ENCODE results near the gene PPP1R14D.

The PPP1R14D gene

GRCh38 chr15:40775007-40775406 lies 53.5 kb downstream of the PPP1R14D start:
- ChIA-PET CTCF (interaction anchor here (0.9 kb wide), 1 partner anchor 11 kb away, joined by 4 read pairs; no protein-coding TSS in a partner anchor), POLR2A (no interaction called here)
- Histone ChIP-seq H3K36me3 (ENCODE audit: control insufficient read depth in 2 of 2, insufficient read depth in 1 of 2, low read length in 2 of 2) (peaks cover 12 to 63% of the 10 kb centered on the region in 2 experiments; a peak in 2 of 3 replicates), H3K27ac (ENCODE audit: extremely low read depth, low read depth, low read length) (no peak overlapping the region), H3K4me1 (ENCODE audit: control insufficient read depth, insufficient read depth, low read length) (no peaks in the 10 kb centered on the region; the same call in 1 of the 2 replicates), H3K4me3 (ENCODE audit: low read depth, low read length) (no peak overlapping the region), H3K9me3 (ENCODE audit: control insufficient read depth, insufficient read depth, low read depth, low read length) (no peaks in the 10 kb centered on the region)
- no peak for TF ChIP-seq ZNF473 (tag by site-specific recombination; IDR thresholded peaks at IDR 0.05)
- no peak for TF ChIP-seq MZF1 (tag by site-specific recombination; IDR thresholded peaks at IDR 0.05; ENCODE audit: borderline replicate concordance)
- no peak for TF ChIP-seq ZNF391 (tag by site-specific recombination; IDR thresholded peaks at IDR 0.05; ENCODE audit: borderline replicate concordance, low read depth)
- TF ChIP-seq ZNF658 (tag by site-specific recombination; IDR thresholded peaks at IDR 0.05): no peak
- no peak for TF ChIP-seq ZXDB (tag by site-specific recombination; IDR thresholded peaks at IDR 0.05)
- no peak for TF ChIP-seq ZNF311 (tag by site-specific recombination; IDR thresholded peaks at IDR 0.05; ENCODE audit: borderline replicate concordance)
- no peak for TF ChIP-seq SP3 (tag by site-specific recombination; IDR thresholded peaks at IDR 0.05)
- no peak for TF ChIP-seq ZNF785 (tag by site-specific recombination; IDR thresholded peaks at IDR 0.05)
- TF ChIP-seq ZBTB26 (tag by site-specific recombination; optimal IDR thresholded peaks at IDR 0.05): no peak
- no peak for TF ChIP-seq ZNF350 (tag by site-specific recombination; IDR thresholded peaks at IDR 0.05)
- no peak for TF ChIP-seq ZNF549 (tag by site-specific recombination; IDR thresholded peaks at IDR 0.05)
- no peak for TF ChIP-seq ZNF792 (tag by site-specific recombination; IDR thresholded peaks at IDR 0.05)
- TF ChIP-seq ZSCAN30 (tag by site-specific recombination; IDR thresholded peaks at IDR 0.05): no peak
- no peak for TF ChIP-seq IKZF3 (tag by site-specific recombination; IDR thresholded peaks at IDR 0.05)
- TF ChIP-seq ZNF148 (tag by site-specific recombination; IDR thresholded peaks at IDR 0.05; ENCODE audit: borderline replicate concordance): no peak

- TF ChIP-seq ZNF555 (tag by site-specific recombination; conservative IDR thresholded peaks at IDR 0.05) (no peak), ZNF571 (tag by site-specific recombination; IDR thresholded peaks at IDR 0.05) (no peak), ZBTB10 (tag by site-specific recombination; IDR thresholded peaks at IDR 0.05) (no peak), ZNF416 (tag by site-specific recombination; IDR thresholded peaks at IDR 0.05) (no peak), ZSCAN16 (tag by site-specific recombination; IDR thresholded peaks at IDR 0.05) (no peak), TCF7L2 (IDR thresholded peaks at IDR 0.05; ENCODE audit: borderline replicate concordance, low read depth, low read length) (no peak), ZNF600 (tag by site-specific recombination; IDR thresholded peaks at IDR 0.05) (no peak)
- H3K36me3 ChIP-seq (ENCODE audit: control insufficient read depth in 2 of 2, insufficient read depth in 1 of 2, low read length in 2 of 2): peaks cover 12 to 52% of the 10 kb centered on the region in 2 experiments; a peak in 2 of 3 replicates
- ChIA-PET POLR2A (no interaction called here), CTCF (interaction anchor here (1.6 kb wide), 1 partner anchor 8 kb away, joined by 4 read pairs; no protein-coding TSS in a partner anchor)
- H3K4me1 ChIP-seq (ENCODE audit: control insufficient read depth, insufficient read depth, low read length): peaks cover 11% of the 10 kb centered on the region
- no peak overlapping the region for H3K4me3 ChIP-seq (ENCODE audit: low read depth, low read length)
- H3K27ac ChIP-seq (ENCODE audit: extremely low read depth, low read depth, low read length): no peak overlapping the region
- no peaks in the 10 kb centered on the region for H3K9me3 ChIP-seq (ENCODE audit: control insufficient read depth, insufficient read depth, low read depth, low read length)
These were observed 54.6 kb downstream of the PPP1R14D start for GRCh38 chr15:40773902-40774301.

All from HEK293 (cell line).